Neural cell (in vitro differentiated cells): Measurements from ENCODE around the gene NUDT19. TPM values are rescaled to one million over a fixed set of nuclear protein-coding genes. Genes with fewer than 3 reads are reported as not detected.

Experiments used
- H2AFZ ChIP-seq: fragments of 200-600, 300-800 bp; sonication (generic), shearing (Covaris generic); 2 replicates; pipeline ENCODE4 v1.6.0; 2014; ENCODE audit warnings: low read depth, mild to moderate bottlenecking, antibody characterized with exemption, low read length, moderate library complexity
- H3F3A ChIP-seq: fragments of 200-600 bp; shearing (Covaris generic); 2 replicates; pipeline ENCODE4 v1.6.1; 2016; ENCODE audit warnings: mild to moderate bottlenecking, moderate library complexity, mixed read lengths, antibody characterized with exemption, low read length; ENCODE audit not compliant: insufficient read depth, poor library complexity, severe bottlenecking
- H3K27ac ChIP-seq: fragments of 200-600, 300-800 bp; sonication (generic), shearing (Covaris generic); 2 replicates; pipeline ENCODE4 v1.5.1; 2014; ENCODE audit warnings: mild to moderate bottlenecking, low read length, moderate library complexity
- H3K27me3 ChIP-seq: fragments of 300-800, 200-600 bp; sonication (generic), shearing (Covaris generic); 2 replicates; pipeline ENCODE4 v1.6.0; 2014; ENCODE audit warnings: mild to moderate bottlenecking, low read depth, low read length, moderate library complexity; ENCODE audit not compliant: insufficient read depth
- H3K36me3 ChIP-seq: fragments of 300-800, 200-600 bp; sonication (generic), shearing (Covaris generic); 2 replicates; pipeline ENCODE4 v1.5.1; 2014; ENCODE audit warnings: mild to moderate bottlenecking, antibody characterized with exemption, low read length, moderate library complexity; ENCODE audit not compliant: insufficient read depth
- H3K4me2 ChIP-seq: fragments of 300-800, 200-600 bp; sonication (generic), shearing (Covaris generic); 2 replicates; pipeline ENCODE4 v1.6.0; 2014; ENCODE audit warnings: mild to moderate bottlenecking, low read length
- H3K4me3 ChIP-seq: fragments of 300-800, 200-600 bp; sonication (generic), shearing (Covaris generic); 2 replicates; pipeline ENCODE4 v1.5.1; 2014; ENCODE audit warnings: mild to moderate bottlenecking, low read length, moderate library complexity
- H3K79me2 ChIP-seq: fragments of 200-600 bp; shearing (Covaris generic); replicated peaks from 2 replicates; pipeline ENCODE4 v1.6.0; 2014; ENCODE audit warnings: mild to moderate bottlenecking, low read length, moderate library complexity; ENCODE audit not compliant: insufficient read depth
- H3K9ac ChIP-seq: fragments of 300-800, 200-600 bp; sonication (generic), shearing (Covaris generic); 2 replicates; pipeline ENCODE4 v1.6.1; 2016; ENCODE audit warnings: mild to moderate bottlenecking, low read length, mixed read lengths
- H3K9me2 ChIP-seq: fragments of 200-600 bp; shearing (Covaris generic); 2 replicates; pipeline ENCODE4 v1.6.1; 2016; ENCODE audit warnings: mild to moderate bottlenecking, low read length, mixed read lengths; ENCODE audit not compliant: insufficient read depth
- H3K9me3 ChIP-seq: fragments of 200-600, 300-800 bp; sonication (generic), shearing (Covaris generic); 2 replicates; pipeline ENCODE4 v1.6.1; 2016; ENCODE audit warnings: mild to moderate bottlenecking, mixed run types, low read length, moderate library complexity, mixed read lengths
- H4K20me1 ChIP-seq: fragments of 200-600 bp; shearing (Covaris generic); 2 replicates; pipeline ENCODE4 v1.6.1; 2016; ENCODE audit warnings: mild to moderate bottlenecking, mixed run types; ENCODE audit not compliant: insufficient read depth
- CTCF ChIP-seq: fragments of 450-650 bp; IDR thresholded peaks from 2 replicates; pipeline ENCODE4 v1.5.1; 2014; ENCODE audit warnings: antibody characterized with exemption, mild to moderate bottlenecking, moderate library complexity; ENCODE audit not compliant: poor library complexity, severe bottlenecking
- EP300 ChIP-seq: fragments of 450-650 bp; conservative IDR thresholded peaks from 2 replicates; pipeline ENCODE4 v1.6.1; 2014; ENCODE audit warnings: antibody characterized with exemption, mild to moderate bottlenecking, moderate library complexity; ENCODE audit not compliant: poor library complexity, severe bottlenecking
- EZH2 ChIP-seq: fragments of 200-600, 300-800 bp; shearing (Covaris generic), sonication (generic); IDR thresholded peaks from 2 replicates; pipeline ENCODE4 v1.6.1; 2014; ENCODE audit warnings: antibody characterized with exemption, low read length, borderline replicate concordance, mild to moderate bottlenecking; ENCODE audit not compliant: insufficient read depth, poor library complexity, severe bottlenecking
- MXI1 ChIP-seq: fragments of 450-650 bp; conservative IDR thresholded peaks from 2 replicates; pipeline ENCODE4 v1.6.1; 2014; ENCODE audit warnings: antibody characterized with exemption, mild to moderate bottlenecking; ENCODE audit not compliant: poor library complexity, severe bottlenecking
- POLR2AphosphoS5 ChIP-seq: IDR thresholded peaks from 2 replicates; pipeline ENCODE4 v1.6.1; 2012
- RAD21 ChIP-seq: fragments of 450-650 bp; conservative IDR thresholded peaks from 2 replicates; pipeline ENCODE4 v1.6.1; 2014; ENCODE audit warnings: antibody characterized with exemption, mild to moderate bottlenecking, moderate library complexity
- REST ChIP-seq: IDR thresholded peaks from 2 replicates; pipeline ENCODE4 v1.6.1; 2012; ENCODE audit warnings: borderline replicate concordance
- SMC3 ChIP-seq: fragments of 450-650 bp; conservative IDR thresholded peaks from 2 replicates; pipeline ENCODE4 v1.6.1; 2014; ENCODE audit warnings: antibody characterized with exemption, mild to moderate bottlenecking, moderate library complexity; ENCODE audit not compliant: poor library complexity
- TAF1 ChIP-seq: IDR thresholded peaks from 2 replicates; pipeline ENCODE4 v1.6.1; 2012; ENCODE audit warnings: low read depth
- polyA plus RNA-seq: library from polyadenylated mRNA; depleted of rRNA; stranded (reverse); fragments of >200 nt; gene quantifications from 2 replicates; pipeline ENCODE4 v1.2.3, GENCODE V29; 2014

Gene NUDT19
- polyA plus RNA-seq, 1 donor from 2014 or later: 1.2 TPM

- Histone ChIP-seq H3K9me2 (no peaks in the 10 kb centered on the region), H3K79me2 (peaks cover 7% of the 10 kb centered on the region), H3K36me3 (no peaks in the 10 kb centered on the region), H3K9me3 (no peaks in the 10 kb centered on the region), H3K27me3 (no peaks in the 10 kb centered on the region), H2AFZ (no peak overlapping the region), H3K27ac (no peak overlapping the region), H3K4me3 (no peak overlapping the region), H3F3A (no peaks in the 10 kb centered on the region), H4K20me1 (no peaks in the 10 kb centered on the region), H3K9ac (no peak overlapping the region), H3K4me2 (no peak overlapping the region)
- no peak for TF ChIP-seq SMC3
- no peak for TF ChIP-seq TAF1
- TF ChIP-seq EZH2: no peak
- no peak for TF ChIP-seq REST
- no peak for TF ChIP-seq CTCF
- TF ChIP-seq MXI1: no peak
- no peak for TF ChIP-seq EP300
- no peak for TF ChIP-seq POLR2AphosphoS5
- TF ChIP-seq RAD21: no peak
Measured at GRCh38 chr19:32662186-32662585, 29.4 kb upstream of the NUDT19 start.

GRCh38 chr19:32666084-32666483 lies 25.5 kb upstream of the NUDT19 start:
- Histone ChIP-seq H3F3A (no peaks in the 10 kb centered on the region), H4K20me1 (no peaks in the 10 kb centered on the region), H3K36me3 (no peaks in the 10 kb centered on the region), H2AFZ (no peak overlapping the region), H3K79me2 (peaks cover 9% of the 10 kb centered on the region), H3K9me3 (no peaks in the 10 kb centered on the region), H3K27ac (no peak overlapping the region), H3K9ac (no peak overlapping the region), H3K27me3 (no peaks in the 10 kb centered on the region), H3K9me2 (no peaks in the 10 kb centered on the region), H3K4me2 (no peak overlapping the region), H3K4me3 (no peak overlapping the region)
- no peak for TF ChIP-seq RAD21
- no peak for TF ChIP-seq EP300
- TF ChIP-seq EZH2: no peak
- TF ChIP-seq CTCF: no peak
- TF ChIP-seq TAF1: no peak
- TF ChIP-seq REST: no peak
- no peak for TF ChIP-seq MXI1
- no peak for TF ChIP-seq SMC3
- TF ChIP-seq POLR2AphosphoS5: no peak
